HFF-Myc (cell line): ENCODE measurements around the gene TMEM89.

Experiments used
- DNase-seq: peaks from one replicate; pipeline ENCODE4 v3.0.0-alpha.2; 2011; ENCODE audit warnings: low read depth; ENCODE audit errors: extremely low read depth
- H3K4me3 ChIP-seq: replicated peaks from 2 replicates; pipeline ENCODE4 v1.5.1; 2011; ENCODE audit warnings: low read depth, mild to moderate bottlenecking, control low read depth, low read length
- CTCF ChIP-seq: IDR thresholded peaks from 2 replicates; pipeline ENCODE4 v1.5.1; 2012; ENCODE audit warnings: mild to moderate bottlenecking, low read depth, low read length, control low read depth; ENCODE audit errors: missing control alignments

Gene TMEM89

GRCh38 chr3:48652923-48653715, 31.6 kb upstream of the TMEM89 start:
- H3K4me3 ChIP-seq: no peak overlapping the region
- no peak for DNase-seq
- TF ChIP-seq CTCF: no peak

GRCh38 chr3:48651771-48652170, 30.2 kb upstream of the TMEM89 start:
- TF ChIP-seq CTCF: no peak

DNA sequence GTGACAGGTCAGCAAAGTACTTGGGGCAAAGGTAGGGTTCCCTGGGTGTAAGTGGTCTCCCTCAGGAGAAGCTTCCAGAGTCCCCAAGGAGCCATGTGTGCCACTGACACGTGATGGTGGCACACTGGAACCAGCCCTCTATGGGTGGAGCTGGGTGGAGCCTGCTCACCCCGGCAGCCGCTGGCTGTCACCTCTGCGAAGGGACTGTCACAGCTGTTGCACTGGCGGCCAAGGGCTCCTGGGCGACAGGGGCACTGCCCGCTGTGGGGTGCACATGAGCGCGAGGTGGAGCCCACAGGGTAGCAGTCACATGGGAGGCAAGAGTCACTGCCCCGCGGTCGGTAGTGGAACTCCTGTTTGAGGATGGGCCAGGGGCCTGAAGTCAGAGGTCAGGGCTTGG, 29.2 kb upstream of the TMEM89 start:
- H3K4me3 ChIP-seq: no peak overlapping the region
- TF ChIP-seq CTCF: no peak
- no peak for DNase-seq

More at GRCh38 chr3:48651771-48652170, 30.2 kb upstream of the TMEM89 start:
- no peak for DNase-seq
- H3K4me3 ChIP-seq: no peak overlapping the region

DNA sequence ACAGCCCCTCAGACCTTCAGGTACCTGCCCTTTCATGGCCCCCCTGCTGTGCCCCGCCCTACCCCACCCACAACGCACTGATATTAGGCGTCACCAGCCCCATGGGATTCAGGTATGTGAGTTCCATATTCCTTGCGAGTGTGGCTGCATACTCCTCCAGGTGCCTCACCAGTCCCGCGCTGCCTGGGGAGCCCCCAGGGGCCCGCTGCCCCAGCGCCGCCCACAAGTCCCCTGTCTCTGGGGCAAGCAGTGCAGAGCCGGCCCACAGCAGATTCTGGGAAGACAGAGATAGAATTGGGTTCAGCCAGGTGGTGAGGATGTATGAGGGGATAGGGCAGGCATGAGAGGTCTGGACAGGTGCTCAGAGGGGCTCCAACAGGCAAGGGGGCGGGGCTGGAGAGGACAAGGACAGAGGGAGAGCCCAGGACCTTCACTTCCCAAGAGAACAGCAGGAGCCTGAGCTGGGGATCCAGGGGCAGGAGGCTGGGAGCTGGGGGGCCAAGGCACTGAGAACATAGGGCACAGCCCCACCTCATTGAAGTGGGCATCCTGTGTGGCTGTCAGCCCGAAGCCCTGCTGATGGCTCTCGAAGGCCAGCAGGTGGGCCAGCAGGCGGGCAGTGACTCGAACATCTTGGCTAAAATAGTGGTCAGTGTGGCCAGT, 26.8 kb upstream of the TMEM89 start:
- DNase-seq: no peak

GRCh38 chr3:48647714-48648113, 26.1 kb upstream of the TMEM89 start:
- no peak overlapping the region for H3K4me3 ChIP-seq
- no peak for TF ChIP-seq CTCF
- DNase-seq: no peak

More for the DNA sequence above, 26.8 kb upstream of the TMEM89 start:
- H3K4me3 ChIP-seq: no peak overlapping the region
- TF ChIP-seq CTCF: no peak

- DNase-seq: no peak
- TF ChIP-seq CTCF: no peak
- no peak overlapping the region for H3K4me3 ChIP-seq
Measured at GRCh38 chr3:48644898-48645760, 23.6 kb upstream of the TMEM89 start.
